ENCODE results near the gene ALDH2.

The ALDH2 gene

DNA sequence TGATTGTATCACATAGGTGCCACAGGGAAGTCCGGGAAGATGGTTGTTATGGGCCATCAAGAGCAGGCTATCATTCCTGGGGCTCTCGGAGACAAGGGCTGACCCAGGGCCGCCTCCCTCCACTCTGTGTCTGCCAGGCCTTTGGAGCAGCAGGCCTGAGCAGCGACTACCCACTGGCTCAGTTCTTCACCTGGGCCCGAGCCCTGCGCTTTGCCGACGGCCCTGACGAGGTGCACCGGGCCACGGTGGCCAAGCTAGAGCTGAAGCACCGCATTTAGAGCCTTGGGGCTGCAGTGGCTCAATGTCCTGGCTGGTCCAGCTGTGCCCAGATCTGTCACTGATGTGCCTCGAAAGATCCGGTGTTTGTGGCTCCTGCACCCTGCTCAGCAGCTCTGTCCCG lies 10.5 kb upstream of the ALDH2 start:
- Histone ChIP-seq H3K9me3 (ENCODE audit: low read length) (no peaks in the 10 kb centered on the region), H3K27ac (ENCODE audit: low read depth, low read length, poor library complexity, severe bottlenecking) (no peak overlapping the region), H3K79me2 (ENCODE audit: insufficient read depth, low read length) (no peaks in the 10 kb centered on the region), H3K9me2 (ENCODE audit: low read depth, low read length) (no peaks in the 10 kb centered on the region), H3K4me2 (ENCODE audit: low read length) (no peak overlapping the region), H3K36me3 (ENCODE audit: insufficient read depth, low read length) (no peaks in the 10 kb centered on the region), H4K20me1 (ENCODE audit: insufficient read depth, low read length) (no peaks in the 10 kb centered on the region), H3K9ac (ENCODE audit: low read length) (no peak overlapping the region), H3K4me1 (ENCODE audit: insufficient read depth, low read length, severe bottlenecking) (peaks cover 18% of the 10 kb centered on the region), H3K27me3 (ENCODE audit: insufficient read depth, low read length) (no peaks in the 10 kb centered on the region), H2AFZ (ENCODE audit: low read length) (no peak overlapping the region), H3F3A (ENCODE audit: insufficient read depth, low read length) (no peaks in the 10 kb centered on the region), H3K4me3 (ENCODE audit: low read depth, low read length, poor library complexity, severe bottlenecking) (no peak overlapping the region)
- TF ChIP-seq EZH2 (IDR thresholded peaks at IDR 0.05; ENCODE audit: borderline replicate concordance, low read length) (no peak), CTCF (IDR thresholded peaks at IDR 0.05; ENCODE audit: low read length) (no peak)

GRCh38 chr12:111756681-111757080 lies 10.1 kb upstream of the ALDH2 start:
- Histone ChIP-seq H3K27ac (ENCODE audit: low read depth, low read length, poor library complexity, severe bottlenecking) (no peak overlapping the region), H3K9ac (ENCODE audit: low read length) (no peak overlapping the region), H3K9me3 (ENCODE audit: low read length) (no peaks in the 10 kb centered on the region), H3K4me3 (ENCODE audit: low read depth, low read length, poor library complexity, severe bottlenecking) (no peak overlapping the region), H3K4me2 (ENCODE audit: low read length) (no peak overlapping the region), H3K4me1 (ENCODE audit: insufficient read depth, low read length, severe bottlenecking) (peaks cover 23% of the 10 kb centered on the region), H2AFZ (ENCODE audit: low read length) (no peak overlapping the region), H3K9me2 (ENCODE audit: low read depth, low read length) (no peaks in the 10 kb centered on the region), H3K27me3 (ENCODE audit: insufficient read depth, low read length) (no peaks in the 10 kb centered on the region), H3K79me2 (ENCODE audit: insufficient read depth, low read length) (no peaks in the 10 kb centered on the region), H3K36me3 (ENCODE audit: insufficient read depth, low read length) (no peaks in the 10 kb centered on the region), H4K20me1 (ENCODE audit: insufficient read depth, low read length) (no peaks in the 10 kb centered on the region), H3F3A (ENCODE audit: insufficient read depth, low read length) (no peaks in the 10 kb centered on the region)
- TF ChIP-seq CTCF (IDR thresholded peaks at IDR 0.05; ENCODE audit: low read length) (no peak), EZH2 (IDR thresholded peaks at IDR 0.05; ENCODE audit: borderline replicate concordance, low read length) (no peak)

DNA sequence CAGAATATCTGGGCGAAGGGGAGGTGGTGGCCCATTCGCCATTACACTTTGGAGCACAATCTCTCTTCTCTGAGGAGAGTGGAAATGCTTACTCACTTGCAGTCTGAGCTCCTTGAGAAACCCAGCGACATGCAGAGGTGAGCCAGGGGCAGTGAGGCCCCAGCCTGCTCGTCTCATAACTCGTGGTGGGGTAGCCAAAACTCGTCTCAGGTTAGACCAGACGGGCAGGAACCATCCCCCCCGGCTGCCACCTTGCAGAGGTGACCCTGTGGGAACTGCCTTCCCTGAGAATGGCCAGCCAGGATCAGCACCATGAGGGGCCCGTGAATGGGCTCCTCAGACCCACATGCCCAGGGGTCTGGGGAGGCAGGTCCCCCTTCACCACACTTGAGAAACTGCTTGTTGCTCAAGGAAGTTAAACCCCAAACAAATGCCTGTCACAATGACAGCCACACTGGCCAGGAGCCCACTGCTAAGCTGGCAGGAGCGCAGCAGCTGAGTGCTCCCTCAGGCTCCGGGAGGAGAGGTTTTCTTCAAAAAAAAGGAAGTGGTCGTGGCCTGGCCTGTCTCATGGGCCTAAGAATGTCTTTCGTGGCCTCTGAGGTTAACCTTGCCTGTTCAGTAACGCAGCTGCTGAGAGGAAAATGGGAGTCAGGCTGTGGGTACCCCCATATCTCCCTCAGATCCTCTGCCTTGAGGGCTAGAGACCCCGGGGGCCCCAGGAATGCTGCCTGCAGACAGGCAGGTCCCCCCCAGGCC lies 9.2 kb upstream of the ALDH2 start:
- Histone ChIP-seq H3K9me2 (ENCODE audit: low read depth, low read length) (no peaks in the 10 kb centered on the region), H3K79me2 (ENCODE audit: insufficient read depth, low read length) (no peaks in the 10 kb centered on the region), H3K27me3 (ENCODE audit: insufficient read depth, low read length) (no peaks in the 10 kb centered on the region), H3K4me3 (ENCODE audit: low read depth, low read length, poor library complexity, severe bottlenecking) (no peak overlapping the region), H3F3A (ENCODE audit: insufficient read depth, low read length) (no peaks in the 10 kb centered on the region), H3K9me3 (ENCODE audit: low read length) (no peaks in the 10 kb centered on the region), H3K4me2 (ENCODE audit: low read length) (no peak overlapping the region), H3K4me1 (ENCODE audit: insufficient read depth, low read length, severe bottlenecking) (peaks cover 29% of the 10 kb centered on the region), H2AFZ (ENCODE audit: low read length) (no peak overlapping the region), H3K9ac (ENCODE audit: low read length) (no peak overlapping the region), H4K20me1 (ENCODE audit: insufficient read depth, low read length) (no peaks in the 10 kb centered on the region), H3K36me3 (ENCODE audit: insufficient read depth, low read length) (no peaks in the 10 kb centered on the region), H3K27ac (ENCODE audit: low read depth, low read length, poor library complexity, severe bottlenecking) (no peak overlapping the region)
- no peak for TF ChIP-seq EZH2 (IDR thresholded peaks at IDR 0.05; ENCODE audit: borderline replicate concordance, low read length)
- TF ChIP-seq CTCF (IDR thresholded peaks at IDR 0.05; ENCODE audit: low read length), result no peak
